Transverse colon (tissue), 4 donors: ENCODE measurements around the gene ASTN1. TPM values are rescaled to one million over a fixed set of nuclear protein-coding genes. Genes with fewer than 3 reads are reported as not detected.

Source experiments
- DNase-seq: peaks from one replicate; pipeline ENCODE4 v3.0.0-alpha.2; 2019
- H3K27ac ChIP-seq, 4 donors: fragments of 200-600 bp; sonication (generic); 2 replicates each; pipeline ENCODE4 v1.5.1; 2016 to 2018; ENCODE audit warnings: inconsistent platforms in 4 of 4
- H3K27me3 ChIP-seq: fragments of 200-600 bp; sonication (generic); 2 replicates; pipeline ENCODE4 v1.5.1; 2017; ENCODE audit warnings: inconsistent platforms
- H3K36me3 ChIP-seq, 4 donors: fragments of 200-600 bp; sonication (generic); 2 replicates each; pipeline ENCODE4 v1.5.1; 2017 to 2019; ENCODE audit warnings: inconsistent platforms in 4 of 4
- H3K4me1 ChIP-seq, 4 donors: fragments of 200-600 bp; sonication (generic); 2 replicates each; pipeline ENCODE4 v1.5.1; 2017 to 2020; ENCODE audit warnings: inconsistent platforms in 4 of 4
- H3K4me3 ChIP-seq, 4 donors: fragments of 200-600 bp; sonication (generic); 1 replicate in 1 of 4; 2 replicates in 3 of 4; pipeline versions ENCODE4 v1.5.1 to v1.6.1; 2017 to 2019; ENCODE audit warnings: inconsistent platforms in 4 of 4
- H3K9me3 ChIP-seq, 2 donors: fragments of 200-600 bp; sonication (generic); 2 replicates each; pipeline ENCODE4 v1.5.1; 2017 to 2019; ENCODE audit warnings: inconsistent platforms in 2 of 2
- CTCF ChIP-seq, 5 experiments: fragments of 200-600 bp in 3 of 5; fragments of 450-650 bp in 2 of 5; sonication (generic) in 3 of 5; IDR thresholded peaks; 1 replicate in 2 of 5; 2 replicates in 3 of 5; pipeline ENCODE4 v1.5.1; 2016 to 2017; ENCODE audit warnings: antibody characterized with exemption in 5 of 5, inconsistent platforms in 3 of 5, mild to moderate bottlenecking in 2 of 5, moderate library complexity in 1 of 5
- EP300 ChIP-seq: sonication (generic); formaldehyde crosslinking; IDR thresholded peaks from one replicate; pipeline ENCODE4 v1.6.1; 2017; ENCODE audit warnings: antibody characterized with exemption, low read depth
- POLR2A ChIP-seq: fragments of 450-650 bp; IDR thresholded peaks from one replicate; pipeline ENCODE4 v1.6.1; 2016; ENCODE audit warnings: antibody characterized with exemption, mild to moderate bottlenecking, moderate library complexity
- POLR2AphosphoS5 ChIP-seq, 3 donors: sonication (generic); formaldehyde crosslinking; IDR thresholded peaks; one replicate each; pipeline ENCODE4 v1.6.1; 2016; ENCODE audit warnings: antibody characterized with exemption in 3 of 3
- WGBS, 2 donors: methylation state at CpG; one replicate each; pipeline ENCODE4 v1.1.5; 2018; ENCODE audit warnings: low coverage in 1 of 2; 5-methylcytosine and 5-hydroxymethylcytosine counted together
- in situ Hi-C, 4 donors: fragments of 200-750 bp; cut with MboI; loops; one replicate each; pipeline versions ENCODE4 v1.15.0 to v1.15.1; 2017; ENCODE audit warnings: low sequenced_read_pairs in 3 of 4, low pct_ligation_motif_present in 1 of 4, low pct_unique_long_range_greater_than_20kb in 1 of 4
- intact Hi-C: fragments of 100-400 bp; cut with DNase I; formaldehyde crosslinking; loops from one replicate; pipeline ENCODE4 v1.15.1; 2023; ENCODE audit warnings: low total_unique reads
- total RNA-seq, 4 donors: library from RNA; depleted of rRNA; stranded (reverse); fragments of >200 nt; gene quantifications; one replicate each; pipeline ENCODE4 v1.1.0, GENCODE V29; 2016

The ASTN1 gene
- total RNA-seq, 4 donors from 2014 or later, result 0.27 to 3.0 (median 0.74) TPM

- Histone ChIP-seq H3K27ac (no peak overlapping the region), H3K4me1 (no peaks in the 10 kb centered on the region), H3K36me3 (no peaks in the 10 kb centered on the region), H3K27me3 (peaks cover 4% of the 10 kb centered on the region), H3K4me3 (no peak overlapping the region), H3K9me3 (no peaks in the 10 kb centered on the region)
- in situ Hi-C loops (no loop called here), intact Hi-C loops (no loop called here)
- no peak for DNase-seq
- TF ChIP-seq EP300, result no peak
- TF ChIP-seq POLR2AphosphoS5 (IDR thresholded peaks at IDR 0.05), result no peak
- TF ChIP-seq CTCF (IDR thresholded peaks at IDR 0.05), result no peak
- TF ChIP-seq POLR2A, result no peak
- WGBS, 2 donors, result 47 to 58% methylated on average over 3 to 4 of the region's 4 CpGs
Observed at GRCh38 chr1:176903474-176903873, 261.0 kb downstream of the ASTN1 start.

GRCh38 chr1:176899321-176899720, 265.2 kb downstream of the ASTN1 start:
- in situ Hi-C loops (loop anchor here in 3 of 4 donors (10.0 to 25.0 kb wide), 3 partner anchors 275 to 1038 kb away; partner anchors contain the start of gene BRINP2 (in 1 of the 3)), intact Hi-C loops (loop anchor here (10.0 kb wide), 1 partner anchor 1035 kb away; no protein-coding TSS in a partner anchor)
- TF ChIP-seq POLR2AphosphoS5 (IDR thresholded peaks at IDR 0.05) (no peak), POLR2A (no peak), EP300 (no peak), CTCF (IDR thresholded peaks at IDR 0.05) (no peak)

GRCh38 chr1:176897350-176898236, 266.9 kb downstream of the ASTN1 start:
- peak; percentile 28 for DNase-seq
- in situ Hi-C loops (loop anchor here in 3 of 4 donors (10.0 to 25.0 kb wide), 3 partner anchors 277 to 1040 kb away; partner anchors contain the start of gene BRINP2 (in 1 of the 3)), intact Hi-C loops (loop anchor here (10.0 kb wide), 1 partner anchor 1037 kb away; no protein-coding TSS in a partner anchor)
- no peak for TF ChIP-seq EP300
- peak; percentile 52 to 67 (median 63) for TF ChIP-seq CTCF (IDR thresholded peaks at IDR 0.05)
- no peaks in the 10 kb centered on the region for H3K9me3 ChIP-seq
- no peaks in the 10 kb centered on the region for H3K36me3 ChIP-seq
- WGBS, 2 donors, result 4 to 10% methylated on average over 12 to 25 of the region's 25 CpGs
- H3K27ac ChIP-seq, result no peak overlapping the region
- peaks cover 11% of the 10 kb centered on the region for H3K27me3 ChIP-seq
- no peak overlapping the region for H3K4me3 ChIP-seq
- H3K4me1 ChIP-seq, result peaks cover 0 to 7% (median 3%) of the 10 kb centered on the region in 4 donors

More at GRCh38 chr1:176899321-176899720, 265.2 kb downstream of the ASTN1 start:
- Histone ChIP-seq H3K4me1 (peaks cover 0 to 7% (median 3%) of the 10 kb centered on the region in 4 donors), H3K36me3 (no peaks in the 10 kb centered on the region), H3K27me3 (peaks cover 11% of the 10 kb centered on the region), H3K27ac (no peak overlapping the region), H3K9me3 (no peaks in the 10 kb centered on the region), H3K4me3 (no peak overlapping the region)
- DNase-seq, result no peak
- 78% methylated on average over 2 of the region's 2 CpGs; no CpG with 5 or more reads in 1 of the 2 donors for WGBS, 2 donors

GRCh38 chr1:176896216-176896615, 268.3 kb downstream of the ASTN1 start:
- in situ Hi-C loops, result loop anchor here in 3 of 4 donors (10.0 to 25.0 kb wide), 3 partner anchors 279 to 1041 kb away; partner anchors contain the start of gene BRINP2 (in 1 of the 3)
- intact Hi-C loops, result loop anchor here (10.0 kb wide), 1 partner anchor 1039 kb away; no protein-coding TSS in a partner anchor
- no peak overlapping the region for H3K4me3 ChIP-seq
- 63 to 70% methylated on average over 7 to 10 of the region's 10 CpGs for WGBS, 2 donors
- TF ChIP-seq CTCF (IDR thresholded peaks at IDR 0.05) (no peak), POLR2AphosphoS5 (IDR thresholded peaks at IDR 0.05) (no peak), POLR2A (no peak), EP300 (no peak)
- no peak overlapping the region for H3K27ac ChIP-seq
- H3K27me3 ChIP-seq, result peaks cover 8% of the 10 kb centered on the region
- H3K4me1 ChIP-seq, result peaks cover 0 to 7% (median 3%) of the 10 kb centered on the region in 4 donors
- DNase-seq, result no peak
- H3K36me3 ChIP-seq, result no peaks in the 10 kb centered on the region
- no peaks in the 10 kb centered on the region for H3K9me3 ChIP-seq
